Measurements from ENCODE around the gene SDHAF2.
A peak's percentile ranks its signal among the peaks of the same experiment; 100 is the strongest.
"Not testable (repeated sequence)": the region's sequence is repeated elsewhere in the genome, so short reads cannot be mapped to it uniquely, and the experiment has no call there.

Gene SDHAF2

GRCh38 chr11:61447601-61448551 is 18.0 kb downstream of the SDHAF2 start:
- no peak for DNase-seq (ENCODE audit: insufficient read length, low spot score)
- TF ChIP-seq POLR2AphosphoS5 (IDR thresholded peaks at IDR 0.05; ENCODE audit: low read depth, low read length) (peak; percentile 44; the same call in 1 of the 2 replicates), SPI1 (IDR thresholded peaks at IDR 0.05; ENCODE audit: low read depth, low read length) (no peak)
- no peak for FAIRE-seq

GRCh38 chr11:61448552-61448927 is 18.6 kb downstream of the SDHAF2 start:
- TF ChIP-seq POU2F2 (IDR thresholded peaks at IDR 0.05; ENCODE audit: low read depth, low read length) = no peak
- TF ChIP-seq SPI1 (IDR thresholded peaks at IDR 0.05; ENCODE audit: low read depth, low read length) = no peak
- no peak for TF ChIP-seq POLR2AphosphoS5 (IDR thresholded peaks at IDR 0.05; ENCODE audit: low read depth, low read length)
- TF ChIP-seq POLR2A (IDR thresholded peaks at IDR 0.05; ENCODE audit: low read depth, low read length) = no peak
- no peak for TF ChIP-seq PAX5 (IDR thresholded peaks at IDR 0.05; ENCODE audit: insufficient read depth, low read length, severe bottlenecking)
- DNase-seq (ENCODE audit: insufficient read length, low spot score) = no peak
- no peak for FAIRE-seq

- FAIRE-seq = no peak
- TF ChIP-seq POLR2A (IDR thresholded peaks at IDR 0.05; ENCODE audit: low read depth, low read length) = no peak
- no peak for TF ChIP-seq POU2F2 (IDR thresholded peaks at IDR 0.05; ENCODE audit: low read depth, low read length)
- TF ChIP-seq SPI1 (IDR thresholded peaks at IDR 0.05; ENCODE audit: low read depth, low read length) = no peak
- no peak for TF ChIP-seq PAX5 (IDR thresholded peaks at IDR 0.05; ENCODE audit: insufficient read depth, low read length, severe bottlenecking)
- no peak for TF ChIP-seq POLR2AphosphoS5 (IDR thresholded peaks at IDR 0.05; ENCODE audit: low read depth, low read length)
- TF ChIP-seq TAF1 (IDR thresholded peaks at IDR 0.05; ENCODE audit: low read depth, low read length) = no peak
- no peak for DNase-seq (ENCODE audit: insufficient read length, low spot score)
These were observed 22.9 kb downstream of the SDHAF2 start for GRCh38 chr11:61452825-61453224.

GRCh38 chr11:61453695-61454094 is 23.8 kb downstream of the SDHAF2 start:
- no peak for TF ChIP-seq TAF1 (IDR thresholded peaks at IDR 0.05; ENCODE audit: low read depth, low read length)
- no peak for TF ChIP-seq POLR2A (IDR thresholded peaks at IDR 0.05; ENCODE audit: low read depth, low read length)
- TF ChIP-seq POU2F2 (IDR thresholded peaks at IDR 0.05; ENCODE audit: low read depth, low read length) = no peak
- TF ChIP-seq SPI1 (IDR thresholded peaks at IDR 0.05; ENCODE audit: low read depth, low read length) = no peak
- TF ChIP-seq PAX5 (IDR thresholded peaks at IDR 0.05; ENCODE audit: insufficient read depth, low read length, severe bottlenecking) = no peak
- no peak for TF ChIP-seq POLR2AphosphoS5 (IDR thresholded peaks at IDR 0.05; ENCODE audit: low read depth, low read length)
- DNase-seq (ENCODE audit: insufficient read length, low spot score) = no peak
- FAIRE-seq = no peak

GRCh38 chr11:61454520-61454919 is 24.6 kb downstream of the SDHAF2 start:
- DNase-seq (ENCODE audit: insufficient read length, low spot score) (no peak), FAIRE-seq (no peak)
- no peak for TF ChIP-seq POLR2A (IDR thresholded peaks at IDR 0.05; ENCODE audit: low read depth, low read length)
- TF ChIP-seq SPI1 (IDR thresholded peaks at IDR 0.05; ENCODE audit: low read depth, low read length) = no peak
- no peak for TF ChIP-seq PAX5 (IDR thresholded peaks at IDR 0.05; ENCODE audit: insufficient read depth, low read length, severe bottlenecking)
- TF ChIP-seq TAF1 (IDR thresholded peaks at IDR 0.05; ENCODE audit: low read depth, low read length) = no peak
- no peak for TF ChIP-seq POU2F2 (IDR thresholded peaks at IDR 0.05; ENCODE audit: low read depth, low read length)
- TF ChIP-seq POLR2AphosphoS5 (IDR thresholded peaks at IDR 0.05; ENCODE audit: low read depth, low read length) = no peak

- no peak for DNase-seq (ENCODE audit: insufficient read length, low spot score)
- TF ChIP-seq SPI1 (IDR thresholded peaks at IDR 0.05; ENCODE audit: low read depth, low read length) (no peak), TAF1 (IDR thresholded peaks at IDR 0.05; ENCODE audit: low read depth, low read length) (no peak), POLR2A (IDR thresholded peaks at IDR 0.05; ENCODE audit: low read depth, low read length) (no peak), POLR2AphosphoS5 (IDR thresholded peaks at IDR 0.05; ENCODE audit: low read depth, low read length) (no peak), POU2F2 (IDR thresholded peaks at IDR 0.05; ENCODE audit: low read depth, low read length) (no peak)
- FAIRE-seq = no peak
These were observed 30.6 kb downstream of the SDHAF2 start for GRCh38 chr11:61460474-61460881.

GRCh38 chr11:61460986-61461385 is 31.1 kb downstream of the SDHAF2 start:
- no peak for FAIRE-seq
- DNase-seq (ENCODE audit: insufficient read length, low spot score) = no peak
- no peak for TF ChIP-seq TAF1 (IDR thresholded peaks at IDR 0.05; ENCODE audit: low read depth, low read length)
- TF ChIP-seq POLR2AphosphoS5 (IDR thresholded peaks at IDR 0.05; ENCODE audit: low read depth, low read length) = no peak

- not testable (repeated sequence) for FAIRE-seq; DNase-seq (ENCODE audit: insufficient read length, low spot score)
These were observed 37.7 kb downstream of the SDHAF2 start for GRCh38 chr11:61467602-61468001.

- TF ChIP-seq SPI1 (IDR thresholded peaks at IDR 0.05; ENCODE audit: low read depth, low read length) (no peak), POU2F2 (IDR thresholded peaks at IDR 0.05; ENCODE audit: low read depth, low read length) (no peak), PAX5 (IDR thresholded peaks at IDR 0.05; ENCODE audit: insufficient read depth, low read length, severe bottlenecking) (no peak), POLR2AphosphoS5 (IDR thresholded peaks at IDR 0.05; ENCODE audit: low read depth, low read length) (no peak)
- FAIRE-seq (no peak), DNase-seq (ENCODE audit: insufficient read length, low spot score) (no peak)
These were observed 38.1 kb downstream of the SDHAF2 start for GRCh38 chr11:61468002-61468401.

- no peak for DNase-seq (ENCODE audit: insufficient read length, low spot score)
- no peak for FAIRE-seq
- no peak for TF ChIP-seq SPI1 (IDR thresholded peaks at IDR 0.05; ENCODE audit: low read depth, low read length)
- no peak for TF ChIP-seq POLR2A (IDR thresholded peaks at IDR 0.05; ENCODE audit: low read depth, low read length)
- TF ChIP-seq PAX5 (IDR thresholded peaks at IDR 0.05; ENCODE audit: insufficient read depth, low read length, severe bottlenecking) = no peak
- no peak for TF ChIP-seq TAF1 (IDR thresholded peaks at IDR 0.05; ENCODE audit: low read depth, low read length)
- no peak for TF ChIP-seq POU2F2 (IDR thresholded peaks at IDR 0.05; ENCODE audit: low read depth, low read length)
- TF ChIP-seq POLR2AphosphoS5 (IDR thresholded peaks at IDR 0.05; ENCODE audit: low read depth, low read length) = no peak
These were observed 42.4 kb downstream of the SDHAF2 start for GRCh38 chr11:61472282-61472681.

Measured in GM12891 (cell line).